NCI-H1105 (cell line): ENCODE results near the gene ATP6V1E1.
"Not testable (repeated sequence)": the region's sequence is repeated elsewhere in the genome, so short reads cannot be mapped to it uniquely, and the experiment has no call there.

ENCODE experiments used
- DNase-seq: peaks from one replicate; lab custom pipeline; 2025; lab: John Stamatoyannopoulos, UW

ATP6V1E1 gene

DNA sequence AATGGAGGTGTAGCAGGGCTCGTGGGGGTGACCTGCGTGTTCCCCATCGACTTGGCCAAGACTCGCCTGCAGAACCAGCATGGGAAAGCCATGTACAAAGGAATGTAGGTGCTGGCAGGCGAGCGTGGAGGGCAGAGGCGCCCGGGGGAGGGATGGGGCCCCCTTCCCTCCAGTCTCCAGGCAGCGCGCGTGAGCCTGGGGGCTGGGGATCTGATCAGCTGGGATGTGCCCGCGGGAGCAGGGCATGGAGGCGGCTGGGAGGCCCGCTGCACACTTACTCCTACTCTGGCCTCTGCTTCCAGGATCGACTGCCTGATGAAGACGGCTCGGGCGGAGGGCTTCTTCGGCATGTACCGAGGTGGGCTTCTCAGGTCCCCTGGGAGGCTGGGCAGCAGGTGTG lies 47.5 kb downstream of the ATP6V1E1 start:
- no peak for DNase-seq

DNA sequence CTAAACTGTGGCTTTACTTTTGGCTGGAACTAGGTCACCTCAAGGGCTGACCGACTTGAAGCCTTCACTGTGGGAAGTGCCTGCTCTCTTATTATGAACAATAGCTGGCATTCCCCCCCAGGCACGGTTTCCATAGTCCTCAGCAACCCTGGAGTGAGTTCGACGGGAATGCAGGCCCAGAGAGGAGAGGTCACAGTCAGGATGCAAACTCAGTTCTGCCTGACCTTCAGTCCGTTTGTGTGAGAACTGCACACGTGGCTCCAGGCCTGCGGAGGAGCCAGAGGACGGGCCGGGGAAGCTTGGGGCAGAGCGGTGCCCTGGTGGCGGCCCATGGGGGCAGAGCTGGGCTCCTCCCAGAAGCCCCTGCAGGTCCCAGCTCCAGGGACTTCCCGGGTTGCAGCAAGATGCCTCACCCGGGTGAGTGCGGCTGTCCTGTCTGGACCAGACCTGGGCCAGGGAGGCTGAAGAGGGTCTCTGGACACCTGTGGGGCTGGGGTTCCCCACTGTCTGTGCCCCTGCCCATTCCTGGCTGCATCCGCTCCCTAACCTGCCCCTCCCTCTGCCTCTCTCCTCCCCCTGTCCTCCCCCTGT lies 48.0 kb downstream of the ATP6V1E1 start:
- DNase-seq: no peak

DNA sequence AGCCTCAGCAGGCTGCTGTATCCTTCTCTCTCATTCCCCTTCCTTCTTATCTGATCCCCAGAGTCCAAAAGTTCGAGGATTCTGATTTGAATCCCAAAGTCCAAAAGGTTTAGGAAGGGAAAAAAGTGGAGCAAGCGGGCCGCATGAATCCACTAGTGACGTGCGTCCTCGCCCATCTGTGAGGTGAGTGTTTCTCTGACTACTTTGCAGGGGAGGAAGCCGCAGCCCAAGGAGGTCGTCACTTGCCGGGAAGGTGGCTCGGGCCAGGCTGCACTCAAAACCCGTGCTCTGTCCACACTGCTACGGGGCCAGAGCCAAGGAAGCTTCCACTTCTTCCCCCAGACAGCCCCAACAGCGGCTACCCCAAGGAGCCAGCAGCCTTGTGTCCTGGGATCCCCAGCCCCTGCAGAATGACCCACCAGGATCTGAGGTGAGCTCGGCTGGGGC lies 49.0 kb downstream of the ATP6V1E1 start:
- no peak for DNase-seq

DNA sequence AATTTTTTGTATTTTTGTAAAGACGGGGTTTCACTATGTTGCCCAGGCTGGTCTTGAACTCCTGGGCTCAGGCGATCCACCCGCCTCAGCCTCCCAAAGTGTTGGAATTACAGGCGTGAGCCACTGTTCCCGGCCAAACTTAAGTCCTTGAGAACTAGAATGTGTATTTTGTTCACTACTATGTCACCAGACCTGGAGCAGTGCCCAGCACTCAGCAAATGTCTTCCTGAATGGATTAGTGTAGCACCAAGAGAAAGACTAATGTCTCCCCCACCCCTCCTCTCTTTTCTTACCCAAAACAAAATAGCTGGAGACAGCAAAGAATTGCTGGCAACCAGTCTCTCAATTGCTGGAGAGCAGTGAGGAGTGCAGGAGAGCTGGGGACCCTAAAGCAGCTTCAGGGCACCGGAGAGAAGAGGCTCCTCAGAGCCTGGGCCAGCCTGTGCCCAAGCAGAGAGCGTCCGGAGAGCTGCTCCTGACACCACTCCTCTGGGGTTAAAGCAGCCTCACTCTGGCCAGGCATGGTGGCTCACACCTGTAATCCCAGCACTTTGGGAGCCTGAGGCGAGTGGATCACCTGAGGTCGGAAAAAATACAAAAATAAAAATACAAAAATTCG lies 50.3 kb downstream of the ATP6V1E1 start:
- DNase-seq: no peak

DNA sequence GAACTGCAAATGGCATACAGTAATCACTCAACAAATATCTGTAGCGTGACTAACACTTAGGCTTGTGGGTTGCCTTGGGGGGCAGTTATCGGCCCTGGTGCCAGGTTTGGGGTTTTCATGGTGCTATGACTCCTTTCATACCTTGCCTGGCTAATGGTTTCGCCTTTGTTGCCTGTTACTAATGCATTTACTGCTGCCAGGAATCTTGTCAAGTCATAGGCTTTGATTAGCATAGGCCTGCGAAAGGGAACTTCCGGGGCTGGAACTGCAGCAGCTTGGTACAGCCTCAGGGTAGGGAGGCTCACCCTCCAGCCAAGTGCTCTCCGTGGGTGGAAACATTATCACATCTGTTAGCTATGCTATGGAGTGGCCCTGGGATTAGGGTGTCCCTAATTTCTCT lies 52.1 kb downstream of the ATP6V1E1 start:
- no peak for DNase-seq

DNA sequence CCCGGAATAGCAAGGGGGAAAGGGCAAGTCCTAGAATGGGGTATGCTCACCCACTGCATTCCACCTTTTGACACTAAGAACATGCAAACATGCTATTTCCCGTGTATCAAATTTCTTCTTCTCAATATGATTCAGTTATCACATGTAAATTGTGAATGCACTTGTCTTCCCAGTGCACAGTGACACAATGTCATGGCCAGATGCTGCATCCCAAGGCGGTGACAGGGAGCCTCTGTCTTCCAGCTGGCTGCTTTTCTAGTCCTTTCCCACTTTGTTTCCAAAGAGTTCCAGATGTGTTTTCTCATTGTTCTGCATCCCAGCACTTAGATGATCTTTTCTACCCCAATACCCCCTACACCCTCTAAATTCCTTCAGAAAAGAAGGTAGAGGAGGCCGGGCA lies 52.9 kb downstream of the ATP6V1E1 start:
- DNase-seq: no peak

DNA sequence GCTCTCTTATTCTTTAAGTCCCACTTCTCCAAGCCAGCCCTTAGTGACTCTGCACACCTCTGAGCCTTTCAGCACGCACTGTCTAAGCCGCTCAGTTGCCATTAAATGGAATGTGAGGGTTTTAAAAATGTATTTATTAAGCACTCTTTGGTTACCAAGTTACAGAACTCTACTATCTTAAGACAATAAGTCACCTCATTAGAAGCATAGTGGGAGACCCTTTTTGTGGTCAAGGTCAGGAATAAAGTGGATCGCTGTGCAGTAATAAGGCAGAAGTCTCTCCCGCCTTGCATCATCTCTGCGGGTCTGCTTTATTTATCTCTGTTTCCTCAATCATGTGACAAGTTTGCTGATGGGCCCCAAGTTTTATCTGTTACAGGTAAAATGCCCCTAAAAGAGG lies 53.4 kb downstream of the ATP6V1E1 start:
- no peak for DNase-seq

DNA sequence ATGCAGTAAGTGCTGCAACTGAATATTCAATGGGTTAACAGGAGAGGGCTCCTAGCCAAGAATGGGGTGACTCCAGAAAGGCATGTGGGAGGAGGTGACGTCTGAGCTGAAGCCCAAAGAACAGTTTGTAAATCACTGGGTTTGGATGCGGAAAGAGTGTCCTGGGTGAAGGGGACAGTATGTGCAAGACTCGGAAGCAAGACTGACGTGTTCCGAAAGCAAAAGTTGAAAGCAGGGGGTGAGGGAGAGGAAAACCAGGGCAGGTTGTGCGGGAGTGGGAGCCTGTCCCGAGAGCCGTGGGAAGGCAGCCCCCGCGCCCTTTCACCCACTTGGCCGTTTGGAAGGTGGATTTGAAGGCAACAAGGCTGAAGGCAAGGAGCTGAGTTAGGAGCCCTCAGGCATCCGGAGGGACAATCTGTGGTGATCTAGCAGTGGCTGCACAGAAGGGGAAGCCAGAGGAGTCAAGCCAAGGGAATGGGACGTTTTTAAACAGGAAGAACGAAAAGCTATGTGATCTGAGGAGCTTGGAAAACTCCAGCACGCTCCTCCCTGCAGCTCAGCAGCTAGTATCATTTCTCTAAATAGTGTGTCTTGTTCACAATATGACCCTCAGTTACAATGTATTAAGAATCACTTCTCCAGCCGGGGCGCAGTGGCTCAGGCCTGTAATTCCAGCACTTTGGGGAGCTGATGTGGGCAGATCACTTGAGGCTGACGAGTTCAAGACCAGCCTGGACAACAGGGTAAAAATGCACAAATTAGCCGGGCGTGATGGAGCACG lies 57.5 kb downstream of the ATP6V1E1 start:
- DNase-seq: no peak

DNA sequence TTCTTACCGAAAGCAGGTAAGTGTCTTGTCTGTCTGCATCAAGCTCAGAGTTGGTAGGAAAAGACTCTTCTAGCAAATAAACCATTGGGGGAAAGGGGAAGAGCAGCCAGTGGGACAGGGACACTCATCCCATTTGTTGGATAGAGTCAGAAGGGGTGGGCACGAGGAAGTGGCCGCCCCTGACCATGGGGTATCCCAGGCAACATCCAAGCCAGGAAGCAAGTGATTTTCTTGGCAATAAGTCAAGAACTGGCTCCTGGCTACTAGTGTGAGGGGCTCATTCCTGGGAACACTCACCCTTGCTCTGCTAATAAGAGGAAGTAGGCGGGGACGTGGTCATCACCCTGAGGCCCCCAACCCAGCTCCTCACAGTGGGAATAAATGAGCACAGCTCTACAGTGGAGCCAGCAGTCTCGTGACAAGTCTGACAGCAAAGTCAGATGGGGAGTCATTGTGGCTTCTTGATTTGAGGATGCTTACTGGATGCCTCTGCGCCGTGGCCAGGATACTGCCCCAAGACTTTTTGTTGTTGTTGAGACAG lies 58.5 kb downstream of the ATP6V1E1 start:
- DNase-seq: no peak

DNA sequence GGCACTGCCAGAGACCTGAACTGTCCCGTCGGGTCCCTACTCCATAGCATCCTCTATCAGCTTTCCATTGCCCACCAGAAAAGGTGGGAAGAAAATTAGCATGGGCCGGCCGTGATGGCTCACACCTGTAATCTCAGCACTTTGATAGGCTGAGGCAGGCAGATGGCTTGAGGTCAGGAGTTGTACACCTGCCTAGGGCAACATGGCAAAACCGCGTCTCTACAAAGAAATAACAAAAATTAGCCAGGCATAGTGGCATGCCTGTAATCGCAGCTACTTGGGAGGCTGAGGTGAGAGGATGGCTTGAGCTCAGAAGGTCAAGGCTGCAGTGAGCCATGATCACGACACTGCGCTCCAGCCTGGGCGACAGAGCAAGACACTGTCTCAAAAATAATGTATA lies 61.8 kb downstream of the ATP6V1E1 start:
- DNase-seq: no peak

DNA sequence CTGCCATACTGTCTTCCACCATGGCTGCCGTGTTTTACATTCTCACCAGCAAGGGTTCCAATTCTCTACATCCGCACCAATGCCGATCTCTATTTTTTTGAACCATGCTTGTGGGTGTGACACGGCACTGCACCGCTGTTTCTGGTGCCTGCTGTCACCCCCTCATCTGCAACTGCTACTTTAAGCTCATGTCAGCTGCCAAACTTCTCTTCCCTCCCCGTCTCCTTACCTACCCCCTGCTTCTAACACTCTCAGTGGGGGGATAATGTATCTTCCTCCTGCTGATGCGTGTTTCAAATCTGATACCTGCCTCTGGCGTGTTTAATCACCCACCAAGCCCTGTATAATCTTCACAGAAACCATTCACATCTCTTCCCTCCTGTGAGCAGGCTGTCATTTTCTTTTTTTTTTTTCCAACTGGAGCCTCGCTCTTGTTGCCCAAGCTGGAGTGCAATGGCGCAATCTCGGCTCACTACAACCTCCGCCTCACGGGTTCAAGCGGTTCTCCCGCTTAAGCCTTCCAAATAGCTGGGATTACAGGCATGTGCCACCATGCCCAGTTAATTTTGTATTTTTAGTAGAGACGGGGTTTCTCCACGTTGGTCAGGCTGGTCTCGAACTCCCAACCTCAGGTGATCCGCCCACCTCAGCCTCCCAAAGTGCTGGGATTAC lies 62.4 kb downstream of the ATP6V1E1 start:
- not testable (repeated sequence) for DNase-seq

DNA sequence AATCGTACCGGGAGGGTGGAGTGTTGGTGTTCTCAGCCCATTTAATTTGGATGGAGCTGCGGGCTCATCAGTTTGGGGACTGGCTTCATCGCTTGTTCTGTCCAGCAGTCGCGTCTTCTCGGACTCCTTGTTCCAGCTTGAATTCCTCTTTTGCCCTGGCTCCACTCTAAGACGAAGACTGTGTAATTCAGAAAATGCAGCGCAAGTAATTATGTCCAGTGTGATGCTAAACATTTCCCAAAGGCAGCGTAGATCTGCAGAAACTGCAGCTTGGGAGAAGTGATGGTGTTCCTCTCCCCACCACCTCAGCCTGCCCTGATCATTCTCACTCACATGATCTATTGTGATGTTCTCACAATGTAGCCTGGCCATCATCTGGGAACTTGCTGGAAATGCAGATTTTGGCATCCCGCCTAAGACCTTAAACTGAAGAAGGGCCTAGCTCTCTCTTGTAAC lies 64.6 kb downstream of the ATP6V1E1 start:
- no peak for DNase-seq

DNA sequence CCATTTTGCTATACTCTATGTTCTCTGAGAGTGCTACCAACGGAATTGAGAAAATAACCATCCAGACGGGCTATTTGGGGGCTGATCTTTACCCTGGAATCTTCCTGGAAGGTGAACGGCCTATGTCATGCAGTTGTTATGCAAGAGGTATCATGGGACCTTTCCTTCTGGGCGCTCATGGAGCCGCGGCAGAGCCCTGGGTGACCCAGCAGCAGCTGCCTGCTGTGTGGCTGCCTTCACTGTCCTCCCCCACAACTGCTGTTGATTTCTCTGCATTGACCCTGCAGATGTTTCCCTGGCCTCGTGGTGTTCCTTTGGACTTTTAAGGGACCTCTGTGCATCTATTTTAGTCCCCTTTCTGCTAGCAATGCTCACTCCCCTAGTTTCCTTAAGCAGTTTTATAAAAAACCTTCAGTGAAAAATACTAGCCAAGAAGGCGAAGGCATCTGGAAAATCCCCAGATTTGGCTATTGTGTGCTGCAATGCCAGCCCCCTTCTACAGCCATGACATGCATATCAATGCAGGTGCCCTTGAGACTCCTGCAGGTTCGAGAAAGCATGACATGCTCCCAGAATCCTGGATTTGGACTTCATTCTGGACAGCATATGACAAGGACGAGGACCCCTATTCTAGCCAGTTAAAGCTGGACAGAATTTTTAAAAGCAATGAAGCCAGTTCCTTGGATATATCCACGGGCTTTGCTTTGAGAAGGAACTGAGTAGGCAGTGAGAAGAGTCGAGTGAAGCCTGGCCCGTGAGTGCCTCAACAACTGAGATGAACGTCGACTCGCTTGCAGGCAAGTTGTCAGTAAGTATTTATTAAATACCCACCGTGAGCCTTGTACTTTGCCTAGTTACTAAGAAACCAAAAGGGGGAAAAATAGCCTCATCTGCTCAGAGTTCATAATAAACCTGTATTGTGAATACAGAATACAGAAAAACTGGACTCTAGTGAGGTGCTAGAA lies 65.4 kb downstream of the ATP6V1E1 start, which contains the start of gene SLC25A18:
Gene SLC25A18, plus strand, starts transcription at position 593 of the 965 bp plus-strand sequence. CDS start 16,447 bp downstream, outside the sequence.
- DNase-seq: no peak

DNA sequence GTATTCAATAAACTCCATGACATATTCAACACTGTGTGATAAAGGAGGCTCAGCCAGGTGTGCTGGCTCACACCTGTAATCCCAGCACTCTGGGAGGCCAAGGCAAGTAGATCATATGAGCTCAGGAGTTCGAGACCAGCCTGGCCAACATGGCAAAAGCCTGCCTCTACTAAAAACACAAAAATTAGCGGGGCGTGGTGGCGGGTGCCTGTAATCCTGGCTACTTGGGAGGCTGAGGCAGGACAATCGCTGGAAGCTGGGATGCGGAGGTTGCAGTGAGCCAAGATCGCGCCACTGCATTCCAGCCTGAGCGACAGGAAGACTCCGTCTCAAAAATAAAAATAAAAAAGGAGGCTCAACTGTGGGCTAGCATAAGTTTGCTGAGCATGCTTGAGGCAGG lies 69.4 kb downstream of the ATP6V1E1 start:
- no peak for DNase-seq

DNA sequence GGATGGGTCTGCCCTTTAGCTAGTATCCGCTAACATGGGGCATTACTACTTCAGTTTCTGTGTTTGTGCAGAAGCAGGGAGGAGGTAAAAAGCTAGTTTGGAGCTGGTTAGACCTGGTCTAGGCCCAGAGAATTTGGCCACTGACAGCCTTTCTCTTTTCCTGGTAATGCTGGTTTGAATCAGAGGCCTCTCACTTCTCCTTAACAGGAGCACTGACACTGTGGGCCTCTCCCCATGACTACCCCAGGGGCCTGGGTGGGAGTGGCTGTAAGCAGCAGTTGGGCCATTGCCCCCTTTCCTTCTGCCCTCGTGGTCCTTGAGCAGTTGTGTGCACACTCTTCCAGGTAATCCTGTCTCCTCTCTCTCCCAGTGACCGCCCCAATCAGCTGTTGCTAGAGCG lies 73.7 kb downstream of the ATP6V1E1 start:
- DNase-seq: no peak

DNA sequence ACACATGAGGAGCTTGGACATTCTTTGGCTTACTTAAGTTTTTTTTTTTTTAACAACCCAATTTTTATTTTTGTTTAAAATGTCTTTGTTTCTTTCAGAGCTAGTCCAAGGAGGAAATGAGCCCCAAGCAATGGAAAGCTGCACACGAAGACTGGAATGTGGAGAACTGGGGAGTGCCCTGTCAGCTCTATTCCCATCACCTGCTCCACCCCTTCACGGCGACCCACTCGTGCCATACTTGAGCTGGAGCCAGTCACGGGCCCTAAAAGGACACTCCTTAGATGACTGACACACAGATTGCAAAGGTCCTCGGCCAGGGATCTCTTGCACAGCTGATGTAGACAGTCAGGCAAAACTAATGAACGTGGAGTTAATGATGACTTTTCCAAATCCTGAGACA lies 75.8 kb downstream of the ATP6V1E1 start:
- no peak for DNase-seq

DNA sequence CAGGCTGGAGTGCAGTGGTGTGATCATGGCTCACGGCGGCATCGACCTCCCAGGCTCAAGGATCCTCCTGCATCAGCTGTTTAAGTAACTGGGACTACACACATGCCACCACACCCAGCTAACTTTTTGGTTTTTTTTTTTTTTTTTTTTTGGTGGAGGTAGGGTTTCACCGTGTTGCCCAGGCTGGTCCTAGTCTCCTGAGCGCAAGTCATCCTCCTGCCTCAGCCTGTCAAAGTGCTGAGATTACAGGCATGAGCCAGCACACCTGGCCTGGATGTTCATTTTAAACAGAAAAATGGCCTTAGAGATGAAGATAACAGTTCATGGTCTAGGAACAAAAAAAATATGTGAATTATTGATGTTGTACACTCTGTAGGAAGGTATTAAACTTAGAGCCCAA lies 78.9 kb downstream of the ATP6V1E1 start:
- DNase-seq: no peak

DNA sequence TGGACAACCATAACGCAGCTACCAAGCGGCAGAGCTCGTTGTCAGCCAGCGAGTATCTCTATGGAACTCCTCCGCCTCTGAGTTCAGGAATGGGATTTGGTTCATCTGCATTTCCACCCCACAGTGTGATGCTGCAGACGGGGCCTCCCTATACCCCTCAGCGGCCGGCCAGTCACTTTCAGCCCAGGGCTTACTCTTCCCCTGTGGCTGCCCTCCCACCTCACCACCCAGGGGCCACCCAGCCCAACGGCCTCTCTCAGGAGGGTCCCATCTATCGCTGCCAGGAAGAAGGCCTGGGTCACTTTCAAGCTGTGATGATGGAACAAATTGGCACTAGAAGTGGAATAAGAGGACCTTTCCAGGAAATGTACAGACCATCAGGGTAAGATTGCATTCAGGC lies 79.4 kb downstream of the ATP6V1E1 start:
- no peak for DNase-seq

DNA sequence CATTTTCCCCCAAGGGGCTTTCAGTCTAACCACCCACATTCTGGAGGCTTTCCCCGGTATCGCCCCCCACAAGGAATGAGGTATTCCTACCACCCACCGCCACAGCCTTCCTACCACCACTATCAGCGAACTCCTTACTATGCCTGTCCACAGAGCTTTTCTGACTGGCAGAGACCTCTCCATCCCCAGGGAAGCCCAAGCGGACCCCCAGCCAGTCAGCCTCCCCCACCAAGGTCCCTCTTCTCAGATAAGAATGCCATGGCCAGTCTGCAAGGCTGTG lies 79.9 kb downstream of the ATP6V1E1 start:
- no peak for DNase-seq

DNA sequence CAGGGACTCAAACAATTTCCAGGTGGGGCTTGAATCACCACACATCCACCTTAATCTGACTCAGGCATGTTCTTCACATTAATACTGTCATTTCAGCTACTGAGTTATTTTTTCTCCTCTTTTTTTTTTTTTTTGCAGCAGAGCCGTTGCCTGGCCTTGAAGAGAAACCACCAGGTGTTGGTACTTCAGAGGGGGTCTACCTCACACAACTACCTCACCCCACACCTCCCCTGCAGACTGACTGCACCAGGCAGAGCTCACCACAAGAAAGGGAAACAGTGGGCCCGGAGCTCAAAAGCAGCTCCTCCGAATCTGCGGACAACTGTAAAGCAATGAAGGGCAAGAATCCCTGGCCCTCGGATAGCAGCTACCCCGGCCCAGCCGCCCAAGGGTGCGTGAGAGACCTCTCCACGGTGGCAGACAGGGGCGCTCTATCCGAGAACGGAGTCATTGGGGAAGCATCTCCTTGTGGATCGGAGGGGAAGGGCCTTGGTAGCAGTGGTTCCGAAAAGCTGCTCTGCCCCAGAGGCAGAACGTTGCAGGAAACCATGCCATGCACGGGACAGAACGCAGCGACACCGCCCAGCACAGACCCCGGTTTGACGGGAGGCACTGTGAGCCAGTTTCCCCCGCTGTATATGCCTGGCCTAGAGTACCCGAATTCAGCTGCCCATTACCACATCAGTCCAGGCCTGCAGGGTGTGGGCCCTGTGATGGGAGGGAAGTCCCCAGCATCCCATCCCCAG lies 80.4 kb downstream of the ATP6V1E1 start:
- DNase-seq: no peak

DNA sequence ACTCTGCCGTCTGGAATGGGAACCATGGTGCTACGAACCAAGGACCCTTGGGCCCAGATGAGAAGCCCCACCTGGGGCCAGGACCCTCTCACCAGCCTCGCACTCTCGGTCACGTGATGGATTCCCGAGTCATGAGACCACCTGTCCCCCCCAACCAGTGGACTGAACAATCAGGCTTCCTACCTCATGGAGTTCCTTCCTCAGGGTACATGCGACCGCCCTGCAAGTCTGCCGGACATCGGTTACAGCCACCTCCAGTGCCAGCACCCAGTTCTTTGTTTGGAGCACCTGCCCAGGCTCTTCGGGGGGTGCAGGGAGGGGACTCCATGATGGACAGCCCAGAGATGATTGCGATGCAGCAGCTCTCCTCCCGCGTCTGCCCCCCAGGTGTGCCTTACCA lies 86.1 kb downstream of the ATP6V1E1 start:
- DNase-seq: no peak
